ENCODE data around the gene SCG3. TPM values are rescaled to one million over a fixed set of nuclear protein-coding genes. Genes with fewer than 3 reads are reported as not detected.

The SCG3 gene
- polyA plus RNA-seq, 1 of the 3 experiments (the other 2 are of a cell fraction): 0.16 TPM

DNA sequence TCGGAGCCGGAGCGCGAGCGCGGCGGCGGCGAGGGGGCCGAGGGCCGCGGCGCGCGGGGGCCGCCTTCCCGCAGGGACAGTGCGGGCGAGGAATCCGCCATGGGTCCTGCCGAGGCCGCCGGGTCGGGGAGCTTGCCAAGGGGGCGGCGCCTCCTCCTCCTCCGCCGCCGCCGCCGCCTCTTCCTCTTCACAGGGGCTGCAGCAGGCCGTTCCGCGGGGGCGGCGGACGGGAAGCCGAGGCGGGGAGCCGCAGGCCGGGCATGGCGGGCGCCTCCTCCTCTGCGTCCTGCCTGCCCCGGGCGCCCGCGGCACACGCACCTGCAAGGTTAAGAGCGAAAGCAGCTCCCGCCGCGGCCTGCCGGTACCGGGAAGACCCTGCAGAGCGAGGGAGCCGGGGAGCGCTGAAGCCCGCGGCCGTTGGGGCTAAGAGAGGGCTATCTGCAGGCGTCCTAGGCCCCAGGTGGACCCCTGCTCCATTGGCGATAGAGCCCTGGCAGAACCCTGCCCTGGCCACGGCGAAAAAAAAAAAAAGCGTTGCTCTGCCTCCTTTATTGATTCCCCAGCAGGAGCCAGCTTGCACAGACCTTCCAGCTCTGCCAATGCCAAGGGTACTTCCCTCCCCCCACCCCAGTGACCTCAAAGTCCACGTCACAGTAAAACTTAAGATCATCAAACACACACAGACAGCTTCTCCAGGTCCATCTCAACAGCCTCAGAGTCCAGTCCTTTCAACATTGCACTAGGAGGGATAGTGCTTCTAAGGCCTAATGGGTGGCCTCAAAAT is 56.4 kb downstream of the SCG3 start, which contains the start of gene LYSMD2:
Gene LYSMD2, minus strand, starts transcription at position 134 of the 784 bp plus-strand sequence. Its CDS starts 33 bp downstream, at position 101.
- Histone ChIP-seq H3K79me2 (ENCODE audit: insufficient read depth) (peaks cover 10% of the 10 kb centered on the region), H3F3A (replicated peaks; ENCODE audit: insufficient read depth) (no peaks in the 10 kb centered on the region), H3K4me2 (peak within 1 kb of the TSS; percentile 67), H3K9me3 (no peaks in the 10 kb centered on the region), H3K27ac (ENCODE audit: low read depth in 2 of 2, low read length in 1 of 2) (peak within 1 kb of the TSS in 1 of 2 experiments; percentile 87; a peak in 2 of 4 replicates), H4K20me1 (ENCODE audit: insufficient read depth) (no peaks in the 10 kb centered on the region), H3K4me1 (ENCODE audit: control insufficient read depth in 1 of 2, insufficient read depth in 2 of 2, low read depth in 1 of 2, low read length in 1 of 2) (peaks cover 0 to 23% of the 10 kb centered on the region in 2 experiments; a peak in 2 of 4 replicates), H3K27me3 (ENCODE audit: insufficient read depth) (no peaks in the 10 kb centered on the region), H3K9me2 (no peaks in the 10 kb centered on the region), H3K9ac (peak within 1 kb of the TSS; percentile 45; the same call in 1 of the 2 replicates), H3K4me3 (ENCODE audit: low read depth in 2 of 2, low read length in 1 of 2) (peak within 1 kb of the TSS; percentile 65 to 74), H3K36me3 (replicated peaks in 1 of 2; ENCODE audit: control insufficient read depth in 1 of 2, insufficient read depth in 2 of 2, low read length in 1 of 2) (no peaks in the 10 kb centered on the region), H2AFZ (ENCODE audit: low read depth) (peak within 1 kb of the TSS; percentile 89)
- ChIA-PET POLR2A (interaction anchor here (0.9 to 1.7 kb wide), 7 partner anchors 11 to 234 kb away, joined by 3 to 7 read pairs (median 4); partner anchors contain the start of genes LEO1 and SCG3), CTCF (interaction anchor here (1.0 to 17.1 kb wide), 8 partner anchors 11 to 88 kb away, joined by 3 to 130 read pairs (median 7); no protein-coding TSS in a partner anchor)
- 14% methylated on average over 8 of the region's 67 CpGs for WGBS (ENCODE audit: low lambda C conversion rate)
- TF ChIP-seq POLR2AphosphoS5 (IDR thresholded peaks at IDR 0.05; ENCODE audit: low read depth, low read length): no peak
- TF ChIP-seq, protein P1, sequence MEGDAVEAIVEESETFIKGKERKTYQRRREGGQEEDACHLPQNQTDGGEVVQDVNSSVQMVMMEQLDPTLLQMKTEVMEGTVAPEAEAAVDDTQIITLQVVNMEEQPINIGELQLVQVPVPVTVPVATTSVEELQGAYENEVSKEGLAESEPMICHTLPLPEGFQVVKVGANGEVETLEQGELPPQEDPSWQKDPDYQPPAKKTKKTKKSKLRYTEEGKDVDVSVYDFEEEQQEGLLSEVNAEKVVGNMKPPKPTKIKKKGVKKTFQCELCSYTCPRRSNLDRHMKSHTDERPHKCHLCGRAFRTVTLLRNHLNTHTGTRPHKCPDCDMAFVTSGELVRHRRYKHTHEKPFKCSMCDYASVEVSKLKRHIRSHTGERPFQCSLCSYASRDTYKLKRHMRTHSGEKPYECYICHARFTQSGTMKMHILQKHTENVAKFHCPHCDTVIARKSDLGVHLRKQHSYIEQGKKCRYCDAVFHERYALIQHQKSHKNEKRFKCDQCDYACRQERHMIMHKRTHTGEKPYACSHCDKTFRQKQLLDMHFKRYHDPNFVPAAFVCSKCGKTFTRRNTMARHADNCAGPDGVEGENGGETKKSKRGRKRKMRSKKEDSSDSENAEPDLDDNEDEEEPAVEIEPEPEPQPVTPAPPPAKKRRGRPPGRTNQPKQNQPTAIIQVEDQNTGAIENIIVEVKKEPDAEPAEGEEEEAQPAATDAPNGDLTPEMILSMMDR (IDR thresholded peaks at IDR 0.05): no peak
- TF ChIP-seq EP300 (IDR thresholded peaks at IDR 0.05; ENCODE audit: borderline replicate concordance in 1 of 2, low read depth in 1 of 2, low read length in 1 of 2): no peak
- TF ChIP-seq, protein P2, sequence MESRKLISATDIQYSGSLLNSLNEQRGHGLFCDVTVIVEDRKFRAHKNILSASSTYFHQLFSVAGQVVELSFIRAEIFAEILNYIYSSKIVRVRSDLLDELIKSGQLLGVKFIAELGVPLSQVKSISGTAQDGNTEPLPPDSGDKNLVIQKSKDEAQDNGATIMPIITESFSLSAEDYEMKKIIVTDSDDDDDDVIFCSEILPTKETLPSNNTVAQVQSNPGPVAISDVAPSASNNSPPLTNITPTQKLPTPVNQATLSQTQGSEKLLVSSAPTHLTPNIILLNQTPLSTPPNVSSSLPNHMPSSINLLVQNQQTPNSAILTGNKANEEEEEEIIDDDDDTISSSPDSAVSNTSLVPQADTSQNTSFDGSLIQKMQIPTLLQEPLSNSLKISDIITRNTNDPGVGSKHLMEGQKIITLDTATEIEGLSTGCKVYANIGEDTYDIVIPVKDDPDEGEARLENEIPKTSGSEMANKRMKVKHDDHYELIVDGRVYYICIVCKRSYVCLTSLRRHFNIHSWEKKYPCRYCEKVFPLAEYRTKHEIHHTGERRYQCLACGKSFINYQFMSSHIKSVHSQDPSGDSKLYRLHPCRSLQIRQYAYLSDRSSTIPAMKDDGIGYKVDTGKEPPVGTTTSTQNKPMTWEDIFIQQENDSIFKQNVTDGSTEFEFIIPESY (IDR thresholded peaks at IDR 0.05; ENCODE audit: borderline replicate concordance, low read depth): no peak
- TF ChIP-seq RCOR1 (IDR thresholded peaks at IDR 0.05; ENCODE audit: low read length): no peak
- TF ChIP-seq, protein P3, sequence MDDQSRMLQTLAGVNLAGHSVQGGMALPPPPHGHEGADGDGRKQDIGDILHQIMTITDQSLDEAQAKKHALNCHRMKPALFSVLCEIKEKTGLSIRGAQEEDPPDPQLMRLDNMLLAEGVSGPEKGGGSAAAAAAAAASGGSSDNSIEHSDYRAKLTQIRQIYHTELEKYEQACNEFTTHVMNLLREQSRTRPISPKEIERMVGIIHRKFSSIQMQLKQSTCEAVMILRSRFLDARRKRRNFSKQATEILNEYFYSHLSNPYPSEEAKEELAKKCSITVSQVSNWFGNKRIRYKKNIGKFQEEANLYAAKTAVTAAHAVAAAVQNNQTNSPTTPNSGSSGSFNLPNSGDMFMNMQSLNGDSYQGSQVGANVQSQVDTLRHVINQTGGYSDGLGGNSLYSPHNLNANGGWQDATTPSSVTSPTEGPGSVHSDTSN (IDR thresholded peaks at IDR 0.05): no peak
- no peak for TF ChIP-seq CHD2 (IDR thresholded peaks at IDR 0.05; ENCODE audit: low read length, partially characterized antibody)
- TF ChIP-seq YY1 (IDR thresholded peaks at IDR 0.05; ENCODE audit: low read depth): peak; percentile 38; the same call in 1 of the 2 replicates
- no peak for TF ChIP-seq RXRA (IDR thresholded peaks at IDR 0.05; ENCODE audit: borderline replicate concordance, low read depth)
- TF ChIP-seq RFX5 (IDR thresholded peaks at IDR 0.05; ENCODE audit: low read length): no peak
- TF ChIP-seq, protein P4, sequence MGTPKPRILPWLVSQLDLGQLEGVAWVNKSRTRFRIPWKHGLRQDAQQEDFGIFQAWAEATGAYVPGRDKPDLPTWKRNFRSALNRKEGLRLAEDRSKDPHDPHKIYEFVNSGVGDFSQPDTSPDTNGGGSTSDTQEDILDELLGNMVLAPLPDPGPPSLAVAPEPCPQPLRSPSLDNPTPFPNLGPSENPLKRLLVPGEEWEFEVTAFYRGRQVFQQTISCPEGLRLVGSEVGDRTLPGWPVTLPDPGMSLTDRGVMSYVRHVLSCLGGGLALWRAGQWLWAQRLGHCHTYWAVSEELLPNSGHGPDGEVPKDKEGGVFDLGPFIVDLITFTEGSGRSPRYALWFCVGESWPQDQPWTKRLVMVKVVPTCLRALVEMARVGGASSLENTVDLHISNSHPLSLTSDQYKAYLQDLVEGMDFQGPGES (IDR thresholded peaks at IDR 0.05; ENCODE audit: low read depth, low read length): no peak
- TF ChIP-seq JUND (IDR thresholded peaks at IDR 0.05): no peak
- TF ChIP-seq EZH2phosphoT487 (IDR thresholded peaks at IDR 0.05; ENCODE audit: borderline replicate concordance, low read depth): no peak
- no peak for TF ChIP-seq TEAD4 (IDR thresholded peaks at IDR 0.05; ENCODE audit: borderline replicate concordance, insufficient read depth)
- TF ChIP-seq TCF12 (IDR thresholded peaks at IDR 0.05): no peak
- TF ChIP-seq SMC3 (IDR thresholded peaks at IDR 0.05; ENCODE audit: low read depth, low read length): no peak
- TF ChIP-seq GABPA (IDR thresholded peaks at IDR 0.05; ENCODE audit: low read depth): no peak
- TF ChIP-seq RAD21 (IDR thresholded peaks at IDR 0.05; ENCODE audit: low read length): no peak
- TF ChIP-seq FOSL2 (IDR thresholded peaks at IDR 0.05; ENCODE audit: borderline replicate concordance, low read depth): no peak
- TF ChIP-seq MXI1 (IDR thresholded peaks at IDR 0.05; ENCODE audit: low read depth, low read length): no peak; the same call in 1 of the 2 replicates
- TF ChIP-seq NFIC (IDR thresholded peaks at IDR 0.05; ENCODE audit: borderline replicate concordance): peak; percentile 39; the same call in 1 of the 2 replicates
- TF ChIP-seq, protein P5, sequence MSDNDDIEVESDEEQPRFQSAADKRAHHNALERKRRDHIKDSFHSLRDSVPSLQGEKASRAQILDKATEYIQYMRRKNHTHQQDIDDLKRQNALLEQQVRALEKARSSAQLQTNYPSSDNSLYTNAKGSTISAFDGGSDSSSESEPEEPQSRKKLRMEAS (IDR thresholded peaks at IDR 0.05; ENCODE audit: low read depth): peak; percentile 9; the same call in 1 of the 2 replicates
- TF ChIP-seq MEF2A (IDR thresholded peaks at IDR 0.05; ENCODE audit: borderline replicate concordance, low read depth): no peak
- DNase-seq: peak; percentile 87
